Panc1 (cell line): ENCODE measurements around the gene DUOX1. TPM values are rescaled to one million over a fixed set of nuclear protein-coding genes. Genes with fewer than 3 reads are reported as not detected.

Source experiments
- ATAC-seq: fragments of 200-7000 bp; cut with Tn5 transposase; 2 replicates; pipeline ENCODE4 v1.9.1; 2020; ENCODE audit warnings: mild to moderate bottlenecking, moderate library complexity
- BruUV-seq: library from RNA; stranded (reverse); fragments of 400-500 nt; replicated peaks from 2 replicates; lab custom pipeline; 2021; lab: Mats Ljungman, UMichigan
- CTCF ChIA-PET: fragments of 300-600 bp; sonication (Branson Sonifier 250); formaldehyde crosslinking; loops from one replicate; lab custom pipeline; 2022; ENCODE audit warnings: antibody characterized with exemption; lab: Charles Lee
- POLR2A ChIA-PET: fragments of 300-600 bp; sonication (Branson Sonifier 250); formaldehyde crosslinking; loops from one replicate; lab custom pipeline; 2022; ENCODE audit warnings: antibody characterized with exemption; lab: Charles Lee
- DNase-seq: peaks from one replicate; pipeline ENCODE4 v3.0.0-alpha.2; 2010; ENCODE audit warnings: low read depth, low spot score
- H3K27ac ChIP-seq: 2 replicates; pipeline ENCODE4 v1.5.1; 2011; ENCODE audit warnings: mild to moderate bottlenecking, low read length, inconsistent platforms
- H3K27me3 ChIP-seq: fragments of 200-500 bp; sonication (Bioruptor generic); 2 replicates; pipeline ENCODE4 v1.6.0; 2014; ENCODE audit warnings: low read length, inconsistent platforms; ENCODE audit not compliant: control insufficient read depth, insufficient read depth
- H3K36me3 ChIP-seq: fragments of 200-500 bp; sonication (Bioruptor generic); 2 replicates; pipeline ENCODE4 v1.5.1; 2014; ENCODE audit warnings: inconsistent platforms, mild to moderate bottlenecking, low read length, moderate library complexity; ENCODE audit not compliant: control insufficient read depth, insufficient read depth
- H3K4me1 ChIP-seq: 2 replicates; pipeline ENCODE4 v1.5.1; 2011; ENCODE audit warnings: inconsistent platforms, mild to moderate bottlenecking, low read length, moderate library complexity; ENCODE audit not compliant: control insufficient read depth, insufficient read depth
- H3K4me3 ChIP-seq, 2 experiments: 2 replicates each; pipeline ENCODE4 v1.5.1; 2011 to 2012; ENCODE audit warnings: low read depth in 2 of 2, low read length in 2 of 2, mild to moderate bottlenecking in 2 of 2, inconsistent platforms in 1 of 2, moderate library complexity in 1 of 2
- H3K9me3 ChIP-seq: fragments of 200-500 bp; sonication (Bioruptor generic); 2 replicates; pipeline ENCODE4 v1.5.1; 2014; ENCODE audit warnings: low read depth, mild to moderate bottlenecking, inconsistent platforms, low read length, moderate library complexity; ENCODE audit not compliant: control insufficient read depth, insufficient read depth
- CTCF ChIP-seq: fragments of 450-650 bp; IDR thresholded peaks from 2 replicates; pipeline ENCODE4 v1.5.1; 2017; ENCODE audit warnings: mild to moderate bottlenecking
- POLR2AphosphoS5 ChIP-seq: IDR thresholded peaks from 2 replicates; pipeline ENCODE4 v1.6.1; 2012; ENCODE audit warnings: mild to moderate bottlenecking, low read depth, low read length, moderate library complexity
- REST ChIP-seq, 2 experiments: IDR thresholded peaks; 2 replicates each; pipeline ENCODE4 v1.6.1; 2011 to 2012; ENCODE audit warnings: low read depth in 2 of 2, control low read depth in 1 of 2, low read length in 1 of 2, mild to moderate bottlenecking in 1 of 2, moderate library complexity in 1 of 2; ENCODE audit not compliant: insufficient read depth in 1 of 2
- SIN3A ChIP-seq: IDR thresholded peaks from 2 replicates; pipeline ENCODE4 v1.6.1; 2012; ENCODE audit warnings: low read depth, mild to moderate bottlenecking, low read length, moderate library complexity, borderline replicate concordance; ENCODE audit not compliant: insufficient read depth
- TCF7L2 ChIP-seq: IDR thresholded peaks from 2 replicates; pipeline ENCODE4 v1.6.1; 2011; ENCODE audit warnings: mild to moderate bottlenecking, low read depth, low read length, inconsistent platforms
- in situ Hi-C: cut with HindIII; loops from 2 replicates; pipeline ENCODE4 v1.10.0; 2016; ENCODE audit warnings: low sequenced_read_pairs, low pct_unique_long_range_greater_than_20kb
- intact Hi-C: fragments of 100-400 bp; cut with micrococcal nuclease; formaldehyde crosslinking; loops from one replicate; pipeline ENCODE4 v1.10.0; 2022; ENCODE audit not compliant: unreplicated experiment
- total RNA-seq: library from RNA; stranded (reverse); gene quantifications from one replicate; pipeline ENCODE4 v1.2.1, GENCODE V29; 2021; ENCODE audit not compliant: unreplicated experiment

Gene DUOX1
- total RNA-seq, 1 experiment from 2014 or later: 0.31 TPM

- CTCF ChIA-PET: no interaction called here
- intact Hi-C loops (no loop called here), in situ Hi-C loops (no loop called here)
- ATAC-seq (no peak), DNase-seq (no peak)
- no TSS peak for BruUV-seq
- Histone ChIP-seq H3K27me3 (no peaks in the 10 kb centered on the region), H3K4me1 (no peaks in the 10 kb centered on the region), H3K4me3 (no peak overlapping the region), H3K36me3 (no peaks in the 10 kb centered on the region), H3K9me3 (no peaks in the 10 kb centered on the region), H3K27ac (no peak overlapping the region)
- TF ChIP-seq TCF7L2: no peak
- no peak for TF ChIP-seq POLR2AphosphoS5
- TF ChIP-seq REST (IDR thresholded peaks at IDR 0.05; ENCODE audit: insufficient read depth in 1 of 2, low read depth in 2 of 2, low read length in 1 of 2): no peak
- TF ChIP-seq CTCF: no peak
- no peak for TF ChIP-seq SIN3A
- POLR2A ChIA-PET: no interaction called here
These were observed 20.7 kb downstream of the DUOX1 start for GRCh38 chr15:45150481-45150880.

GRCh38 chr15:45150997-45151396, 21.2 kb downstream of the DUOX1 start:
- no peak for TF ChIP-seq REST (IDR thresholded peaks at IDR 0.05; ENCODE audit: insufficient read depth in 1 of 2, low read depth in 2 of 2, low read length in 1 of 2)
- no peak for TF ChIP-seq SIN3A
- TF ChIP-seq POLR2AphosphoS5: no peak
- TF ChIP-seq TCF7L2: no peak
- no peak for TF ChIP-seq CTCF
- Histone ChIP-seq H3K9me3 (no peaks in the 10 kb centered on the region), H3K36me3 (no peaks in the 10 kb centered on the region), H3K4me1 (no peaks in the 10 kb centered on the region), H3K27me3 (no peaks in the 10 kb centered on the region), H3K27ac (no peak overlapping the region), H3K4me3 (no peak overlapping the region)
- intact Hi-C loops (no loop called here), in situ Hi-C loops (no loop called here)
- CTCF ChIA-PET: no interaction called here
- no TSS peak for BruUV-seq
- POLR2A ChIA-PET: no interaction called here
- ATAC-seq (no peak), DNase-seq (no peak)
